ENCODE data around the gene NT5M. TPM values are rescaled to one million over a fixed set of nuclear protein-coding genes. Genes with fewer than 3 reads are reported as not detected.

NT5M gene
- total RNA-seq, 1 experiment from 2014 or later, result 6.6 TPM

DNA sequence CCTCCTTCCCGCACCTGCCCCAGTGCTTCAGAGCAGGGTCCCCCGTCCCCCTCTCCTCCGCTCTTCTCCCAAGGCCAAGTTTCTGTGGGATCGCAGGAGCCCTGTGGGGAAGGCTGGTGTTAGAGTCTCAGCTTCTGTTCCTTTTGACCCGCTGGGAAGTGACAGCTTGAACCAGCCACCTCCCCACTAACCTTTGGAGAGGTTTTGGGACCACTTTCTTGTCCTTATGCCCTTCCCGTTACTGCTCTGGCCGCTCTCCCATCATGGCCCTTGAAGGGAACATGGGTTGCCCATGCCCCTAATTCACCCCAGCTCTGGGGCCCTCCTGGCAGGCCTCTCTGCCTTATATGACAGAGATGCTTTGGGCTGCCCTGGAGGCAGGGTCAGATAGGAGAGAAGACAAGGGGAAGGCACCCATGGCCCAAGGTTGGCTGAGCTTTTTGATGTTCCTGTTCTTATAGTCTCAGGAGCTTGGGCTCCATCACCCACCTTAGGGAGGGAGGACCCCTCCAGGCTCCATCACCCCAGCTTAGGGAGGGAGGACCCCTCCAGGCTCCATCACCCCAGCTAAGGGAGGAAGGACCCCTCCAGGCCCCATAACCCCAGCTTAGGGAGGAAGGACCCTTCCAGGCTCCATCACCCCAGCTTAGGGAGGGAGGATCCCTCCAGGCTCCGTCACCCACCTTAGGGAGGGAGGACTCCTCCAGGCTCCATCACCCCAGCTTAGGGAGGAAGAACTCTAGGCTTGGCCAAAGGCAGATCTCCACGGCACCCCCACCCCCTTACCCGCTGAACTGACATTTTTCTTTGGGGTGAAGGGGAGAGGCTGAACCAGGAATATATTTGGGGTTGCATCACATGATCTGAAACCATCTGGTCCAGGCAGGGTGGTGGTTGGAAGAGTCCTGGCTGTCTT, 45.0 kb downstream of the NT5M start:
- no peak overlapping the region for H3K23ac ChIP-seq (ENCODE audit: insufficient read length, low read depth, low read length)
- H3K27ac ChIP-seq (ENCODE audit: insufficient read length, low read depth, low read length), result no peak overlapping the region
- Mint-ChIP-seq H3K27ac (no peak overlapping the region), H3K27me3 (ENCODE audit: low read depth) (no peaks in the 10 kb centered on the region; the same call in 1 of the 2 replicates), H3K36me3 (ENCODE audit: insufficient read depth in 1 of 3, low read depth in 3 of 3) (no peaks in the 10 kb centered on the region), H3K4me1 (peaks cover 7 to 10% of the 10 kb centered on the region in 2 experiments), H3K4me3 (no peak overlapping the region), H3K9me3 (no peaks in the 10 kb centered on the region)
- H3K4me2 ChIP-seq (ENCODE audit: insufficient read depth, insufficient read length, low read length), result no peak overlapping the region
- no peak overlapping the region for H2AK5ac ChIP-seq (ENCODE audit: insufficient read length, low read length)
- H4K91ac ChIP-seq (ENCODE audit: insufficient read length, low read depth, low read length), result no peak overlapping the region
- WGBS (ENCODE audit: extremely low coverage, insufficient read length, low lambda C conversion rate), result no CpG with 5 or more reads among the region's 10 CpGs
- no peak overlapping the region for H3K56ac ChIP-seq (ENCODE audit: insufficient read length, low read depth, low read length)
- H2AFZ ChIP-seq (ENCODE audit: low read length), result no peak overlapping the region
- H3K4ac ChIP-seq (ENCODE audit: low read depth, low read length), result no peak overlapping the region
- no peaks in the 10 kb centered on the region for H3K4me1 ChIP-seq (ENCODE audit: insufficient read depth, low read length)
- H3T11ph ChIP-seq (ENCODE audit: low read length), result no peak overlapping the region
- no peak overlapping the region for H2BK5ac ChIP-seq (ENCODE audit: insufficient read length, low read length)
- H3K79me1 ChIP-seq (ENCODE audit: insufficient read depth, low read depth, low read length, poor library complexity, severe bottlenecking), result no peaks in the 10 kb centered on the region
- H2BK20ac ChIP-seq (ENCODE audit: low read depth, low read length, poor library complexity, severe bottlenecking), result no peak overlapping the region
- no peaks in the 10 kb centered on the region for H3K27me3 ChIP-seq (ENCODE audit: insufficient read depth, low read length)
- TF ChIP-seq, protein P1, sequence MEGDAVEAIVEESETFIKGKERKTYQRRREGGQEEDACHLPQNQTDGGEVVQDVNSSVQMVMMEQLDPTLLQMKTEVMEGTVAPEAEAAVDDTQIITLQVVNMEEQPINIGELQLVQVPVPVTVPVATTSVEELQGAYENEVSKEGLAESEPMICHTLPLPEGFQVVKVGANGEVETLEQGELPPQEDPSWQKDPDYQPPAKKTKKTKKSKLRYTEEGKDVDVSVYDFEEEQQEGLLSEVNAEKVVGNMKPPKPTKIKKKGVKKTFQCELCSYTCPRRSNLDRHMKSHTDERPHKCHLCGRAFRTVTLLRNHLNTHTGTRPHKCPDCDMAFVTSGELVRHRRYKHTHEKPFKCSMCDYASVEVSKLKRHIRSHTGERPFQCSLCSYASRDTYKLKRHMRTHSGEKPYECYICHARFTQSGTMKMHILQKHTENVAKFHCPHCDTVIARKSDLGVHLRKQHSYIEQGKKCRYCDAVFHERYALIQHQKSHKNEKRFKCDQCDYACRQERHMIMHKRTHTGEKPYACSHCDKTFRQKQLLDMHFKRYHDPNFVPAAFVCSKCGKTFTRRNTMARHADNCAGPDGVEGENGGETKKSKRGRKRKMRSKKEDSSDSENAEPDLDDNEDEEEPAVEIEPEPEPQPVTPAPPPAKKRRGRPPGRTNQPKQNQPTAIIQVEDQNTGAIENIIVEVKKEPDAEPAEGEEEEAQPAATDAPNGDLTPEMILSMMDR (conservative IDR thresholded peaks at IDR 0.05), result no peak
- H3K14ac ChIP-seq (ENCODE audit: insufficient read depth, low read length), result no peak overlapping the region
- H2BK120ac ChIP-seq (ENCODE audit: low read depth, low read length, poor library complexity, severe bottlenecking), result no peak overlapping the region
- H3K9ac ChIP-seq (ENCODE audit: extremely low read depth, insufficient read length, low read length), result no peak overlapping the region
- H4K20me1 ChIP-seq (ENCODE audit: control insufficient read depth, insufficient read depth, insufficient read length), result peaks cover 3% of the 10 kb centered on the region
- no peak for DNase-seq
- H3K18ac ChIP-seq (ENCODE audit: insufficient read length, low read depth, low read length), result no peak overlapping the region
- H3K9me3 ChIP-seq (ENCODE audit: control insufficient read depth, low read depth, low read length), result no peaks in the 10 kb centered on the region
- no peak overlapping the region for H2BK15ac ChIP-seq (ENCODE audit: low read depth, low read length)
- no peak overlapping the region for H4K5ac ChIP-seq (ENCODE audit: insufficient read length, low read depth, low read length)
- no peaks in the 10 kb centered on the region for H3K23me2 ChIP-seq (ENCODE audit: insufficient read length, low read depth, low read length, poor library complexity, severe bottlenecking)
- H4K8ac ChIP-seq (replicated peaks; ENCODE audit: insufficient read length, low read depth, low read length), result no peak overlapping the region
- no peaks in the 10 kb centered on the region for H3K79me2 ChIP-seq (ENCODE audit: insufficient read depth, low read length)
- no peak overlapping the region for H2BK12ac ChIP-seq (ENCODE audit: insufficient read length, low read depth, low read length)

Data from H9 (cell line).